Prostate gland (tissue), 2 donors: Measurements from ENCODE around the gene TAS2R46. TPM values are rescaled to one million over a fixed set of nuclear protein-coding genes. Genes with fewer than 3 reads are reported as not detected.
"Not testable (repeated sequence)": the region's sequence is repeated elsewhere in the genome, so short reads cannot be mapped to it uniquely, and the experiment has no call there.

Experiments used
- DNase-seq: peaks from one replicate; pipeline ENCODE4 v3.0.0-alpha.2; 2019; ENCODE audit warnings: low spot score
- H3K27ac ChIP-seq, 2 donors: fragments of 200-600 bp; sonication (generic); 2 replicates each; pipeline ENCODE4 v1.5.1; 2017 to 2019
- H3K27me3 ChIP-seq: fragments of 200-600 bp; sonication (generic); replicated peaks from 2 replicates; pipeline ENCODE4 v1.5.1; 2019; ENCODE audit not compliant: insufficient read depth
- H3K36me3 ChIP-seq, 2 donors: fragments of 200-600 bp; sonication (generic); 1 replicate in 1 of 2; 2 replicates in 1 of 2; pipeline versions ENCODE4 v1.5.1 to v1.8.1; 2017 to 2019
- H3K4me1 ChIP-seq: fragments of 200-600 bp; sonication (generic); replicated peaks from 2 replicates; pipeline ENCODE4 v1.5.1; 2019
- H3K4me3 ChIP-seq, 2 donors: fragments of 200-600 bp; sonication (generic); 2 replicates each; pipeline ENCODE4 v1.5.1; 2017 to 2019
- H3K9me3 ChIP-seq: fragments of 200-600 bp; sonication (generic); 2 replicates; pipeline ENCODE4 v1.5.1; 2017
- POLR2A ChIP-seq: fragments of 450-650 bp; IDR thresholded peaks from one replicate; pipeline ENCODE4 v1.6.1; 2016; ENCODE audit warnings: antibody characterized with exemption, mild to moderate bottlenecking
- POLR2AphosphoS5 ChIP-seq: sonication (generic); formaldehyde crosslinking; IDR thresholded peaks from one replicate; pipeline ENCODE4 v1.6.1; 2017; ENCODE audit warnings: antibody characterized with exemption
- WGBS: methylation state at CpG from one replicate; pipeline ENCODE4 v1.1.5; 2018; 5-methylcytosine and 5-hydroxymethylcytosine counted together
- intact Hi-C: fragments of 100-400 bp; cut with DNase I; formaldehyde crosslinking; loops from one replicate; pipeline ENCODE4 v1.14.2; 2022
- total RNA-seq, 2 donors: library from RNA; depleted of rRNA; stranded (reverse); fragments of >200 nt; gene quantifications; one replicate each; pipeline ENCODE4 v1.1.0, GENCODE V29; 2016
- TF ChIP-seq, protein P1 (sequence below), 4 experiments: fragments of 200-600 bp in 2 of 4; fragments of 450-650 bp in 2 of 4; sonication (generic) in 2 of 4; IDR thresholded peaks; 1 replicate in 3 of 4; 2 replicates in 1 of 4; pipeline ENCODE4 v1.5.1; 2016 to 2019; ENCODE audit warnings: antibody characterized with exemption in 4 of 4, mild to moderate bottlenecking in 2 of 4, moderate library complexity in 2 of 4

TAS2R46 gene
- 1 to 10 TPM; 1.9 to 2.0 TPM for total RNA-seq

- H3K27ac ChIP-seq, H3K9me3 ChIP-seq, H3K4me3 ChIP-seq, intact Hi-C loops, H3K36me3 ChIP-seq, H3K4me1 ChIP-seq, DNase-seq, H3K27me3 ChIP-seq: not testable (repeated sequence)
- 97% methylated on average over 1 of the region's 1 CpG for WGBS
These were observed at the start of gene TAS2R46 for GRCh38 chr12:11062194-11062593. Gene TAS2R46 (minus strand): TSS chr12:11062294. CDS start chr12:11062294, 0 bp downstream.

GRCh38 chr12:11111213-11111612 lies 49.1 kb upstream of the TAS2R46 start:
- H3K4me3 ChIP-seq, intact Hi-C loops, DNase-seq, H3K27ac ChIP-seq, H3K4me1 ChIP-seq, H3K27me3 ChIP-seq, H3K9me3 ChIP-seq, H3K36me3 ChIP-seq: not testable (repeated sequence)
- WGBS = 96% methylated on average over 1 of the region's 1 CpG

- Histone ChIP-seq H3K27me3 (no peaks in the 10 kb centered on the region), H3K36me3 (no peaks in the 10 kb centered on the region), H3K4me3 (no peak overlapping the region), H3K27ac (no peak overlapping the region), H3K9me3 (no peaks in the 10 kb centered on the region), H3K4me1 (no peaks in the 10 kb centered on the region)
- TF ChIP-seq POLR2A = no peak
- TF ChIP-seq, protein P1, sequence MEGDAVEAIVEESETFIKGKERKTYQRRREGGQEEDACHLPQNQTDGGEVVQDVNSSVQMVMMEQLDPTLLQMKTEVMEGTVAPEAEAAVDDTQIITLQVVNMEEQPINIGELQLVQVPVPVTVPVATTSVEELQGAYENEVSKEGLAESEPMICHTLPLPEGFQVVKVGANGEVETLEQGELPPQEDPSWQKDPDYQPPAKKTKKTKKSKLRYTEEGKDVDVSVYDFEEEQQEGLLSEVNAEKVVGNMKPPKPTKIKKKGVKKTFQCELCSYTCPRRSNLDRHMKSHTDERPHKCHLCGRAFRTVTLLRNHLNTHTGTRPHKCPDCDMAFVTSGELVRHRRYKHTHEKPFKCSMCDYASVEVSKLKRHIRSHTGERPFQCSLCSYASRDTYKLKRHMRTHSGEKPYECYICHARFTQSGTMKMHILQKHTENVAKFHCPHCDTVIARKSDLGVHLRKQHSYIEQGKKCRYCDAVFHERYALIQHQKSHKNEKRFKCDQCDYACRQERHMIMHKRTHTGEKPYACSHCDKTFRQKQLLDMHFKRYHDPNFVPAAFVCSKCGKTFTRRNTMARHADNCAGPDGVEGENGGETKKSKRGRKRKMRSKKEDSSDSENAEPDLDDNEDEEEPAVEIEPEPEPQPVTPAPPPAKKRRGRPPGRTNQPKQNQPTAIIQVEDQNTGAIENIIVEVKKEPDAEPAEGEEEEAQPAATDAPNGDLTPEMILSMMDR (IDR thresholded peaks at IDR 0.05) = no peak
- intact Hi-C loops = no loop called here
- no peak for DNase-seq
- WGBS = 97% methylated on average over 2 of the region's 2 CpGs
These were observed 46.8 kb upstream of the TAS2R46 start for GRCh38 chr12:11108862-11109261.

- intact Hi-C loops = no loop called here
- H3K4me3 ChIP-seq = no peak overlapping the region
- H3K27me3 ChIP-seq = no peaks in the 10 kb centered on the region
- H3K27ac ChIP-seq = no peak overlapping the region
- no peaks in the 10 kb centered on the region for H3K9me3 ChIP-seq
- H3K4me1 ChIP-seq = no peaks in the 10 kb centered on the region
- no peak for TF ChIP-seq POLR2A
- no peak for TF ChIP-seq POLR2AphosphoS5
- TF ChIP-seq, protein P1 (IDR thresholded peaks at IDR 0.05) = no peak
- no peak for DNase-seq
- no peaks in the 10 kb centered on the region for H3K36me3 ChIP-seq
- 62% methylated on average over 1 of the region's 1 CpG for WGBS
These were observed 45.6 kb upstream of the TAS2R46 start for GRCh38 chr12:11107719-11108118.

GRCh38 chr12:11106288-11106687 lies 44.2 kb upstream of the TAS2R46 start:
- H3K9me3 ChIP-seq = no peaks in the 10 kb centered on the region
- H3K4me3 ChIP-seq = no peak overlapping the region
- intact Hi-C loops = no loop called here
- WGBS = 93% methylated on average over 2 of the region's 2 CpGs
- no peaks in the 10 kb centered on the region for H3K4me1 ChIP-seq
- no peaks in the 10 kb centered on the region for H3K36me3 ChIP-seq
- TF ChIP-seq POLR2A (no peak), POLR2AphosphoS5 (no peak)
- TF ChIP-seq, protein P1 (IDR thresholded peaks at IDR 0.05) = no peak
- H3K27ac ChIP-seq = no peak overlapping the region
- no peaks in the 10 kb centered on the region for H3K27me3 ChIP-seq
- DNase-seq = no peak

- Histone ChIP-seq H3K4me1 (no peaks in the 10 kb centered on the region), H3K27me3 (no peaks in the 10 kb centered on the region), H3K4me3 (no peak overlapping the region), H3K27ac (no peak overlapping the region), H3K9me3 (no peaks in the 10 kb centered on the region), H3K36me3 (no peaks in the 10 kb centered on the region)
- WGBS = 86% methylated on average over 2 of the region's 2 CpGs
- TF ChIP-seq, protein P1 (IDR thresholded peaks at IDR 0.05) = no peak
- no peak for TF ChIP-seq POLR2AphosphoS5
- TF ChIP-seq POLR2A = no peak
- DNase-seq = no peak
- intact Hi-C loops = no loop called here
These were observed 43.5 kb upstream of the TAS2R46 start for GRCh38 chr12:11105546-11105945.

- H3K4me1 ChIP-seq, H3K36me3 ChIP-seq, DNase-seq, H3K9me3 ChIP-seq, H3K4me3 ChIP-seq, H3K27me3 ChIP-seq, intact Hi-C loops, H3K27ac ChIP-seq: not testable (repeated sequence)
- no CpG with 5 or more reads among the region's 2 CpGs for WGBS
These were observed 32.8 kb upstream of the TAS2R46 start for GRCh38 chr12:11094910-11095309.
